Ascending aorta (tissue), 2 donors: Measurements from ENCODE around the gene ZNF764. TPM values are rescaled to one million over a fixed set of nuclear protein-coding genes. Genes with fewer than 3 reads are reported as not detected.

ENCODE experiments used
- DNase-seq, 2 donors: peaks; one replicate each; pipeline ENCODE4 v3.0.0-alpha.2; 2019; ENCODE audit warnings: low spot score in 2 of 2
- H3K27ac ChIP-seq, 2 donors: fragments of 200-600 bp; sonication (generic); one replicate each; pipeline ENCODE4 v1.5.1; 2016 to 2017; ENCODE audit warnings: mild to moderate bottlenecking in 1 of 2
- H3K27me3 ChIP-seq: fragments of 200-600 bp; sonication (generic); one replicate; pipeline ENCODE4 v1.5.1; 2017
- H3K36me3 ChIP-seq, 2 donors: fragments of 200-600 bp; sonication (generic); one replicate each; pipeline ENCODE4 v1.5.1; 2016
- H3K4me1 ChIP-seq, 2 donors: fragments of 200-600 bp; sonication (generic); one replicate each; pipeline ENCODE4 v1.5.1; 2016 to 2017; ENCODE audit warnings: mild to moderate bottlenecking in 1 of 2
- H3K4me3 ChIP-seq, 2 donors: fragments of 200-600 bp; sonication (generic); one replicate each; pipeline ENCODE4 v1.5.1; 2016 to 2017; ENCODE audit warnings: mild to moderate bottlenecking in 1 of 2
- H3K9me3 ChIP-seq, 2 donors: fragments of 200-600 bp; sonication (generic); one replicate each; pipeline ENCODE4 v1.5.1; 2016
- intact Hi-C: fragments of 100-400 bp; cut with DNase I; formaldehyde crosslinking; loops from one replicate; pipeline ENCODE4 v1.15.1; 2023
- total RNA-seq: library from RNA; depleted of rRNA; stranded (reverse); fragments of >200 nt; gene quantifications from one replicate; pipeline ENCODE4 v1.1.0, GENCODE V29; 2016
- TF ChIP-seq, protein P1 (sequence below), 3 experiments: fragments of 200-600 bp in 2 of 3; fragments of 450-650 bp in 1 of 3; sonication (generic) in 2 of 3; IDR thresholded peaks; one replicate each; pipeline ENCODE4 v1.5.1; 2016 to 2019; ENCODE audit warnings: antibody characterized with exemption in 3 of 3, mild to moderate bottlenecking in 1 of 3, moderate library complexity in 1 of 3

The ZNF764 gene
- total RNA-seq, 1 donor from 2014 or later = 10.9 TPM

GRCh38 chr16:30588651-30589050, 30.5 kb upstream of the ZNF764 start:
- no peak for DNase-seq
- H3K4me3 ChIP-seq = no peak overlapping the region
- H3K4me1 ChIP-seq = peaks cover 0 to 13% of the 10 kb centered on the region in 2 donors
- no peaks in the 10 kb centered on the region for H3K36me3 ChIP-seq
- H3K9me3 ChIP-seq = no peaks in the 10 kb centered on the region
- intact Hi-C loops = no loop called here
- H3K27me3 ChIP-seq = no peaks in the 10 kb centered on the region
- TF ChIP-seq, protein P1, sequence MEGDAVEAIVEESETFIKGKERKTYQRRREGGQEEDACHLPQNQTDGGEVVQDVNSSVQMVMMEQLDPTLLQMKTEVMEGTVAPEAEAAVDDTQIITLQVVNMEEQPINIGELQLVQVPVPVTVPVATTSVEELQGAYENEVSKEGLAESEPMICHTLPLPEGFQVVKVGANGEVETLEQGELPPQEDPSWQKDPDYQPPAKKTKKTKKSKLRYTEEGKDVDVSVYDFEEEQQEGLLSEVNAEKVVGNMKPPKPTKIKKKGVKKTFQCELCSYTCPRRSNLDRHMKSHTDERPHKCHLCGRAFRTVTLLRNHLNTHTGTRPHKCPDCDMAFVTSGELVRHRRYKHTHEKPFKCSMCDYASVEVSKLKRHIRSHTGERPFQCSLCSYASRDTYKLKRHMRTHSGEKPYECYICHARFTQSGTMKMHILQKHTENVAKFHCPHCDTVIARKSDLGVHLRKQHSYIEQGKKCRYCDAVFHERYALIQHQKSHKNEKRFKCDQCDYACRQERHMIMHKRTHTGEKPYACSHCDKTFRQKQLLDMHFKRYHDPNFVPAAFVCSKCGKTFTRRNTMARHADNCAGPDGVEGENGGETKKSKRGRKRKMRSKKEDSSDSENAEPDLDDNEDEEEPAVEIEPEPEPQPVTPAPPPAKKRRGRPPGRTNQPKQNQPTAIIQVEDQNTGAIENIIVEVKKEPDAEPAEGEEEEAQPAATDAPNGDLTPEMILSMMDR (IDR thresholded peaks at IDR 0.05) = no peak
- no peak overlapping the region for H3K27ac ChIP-seq

DNA sequence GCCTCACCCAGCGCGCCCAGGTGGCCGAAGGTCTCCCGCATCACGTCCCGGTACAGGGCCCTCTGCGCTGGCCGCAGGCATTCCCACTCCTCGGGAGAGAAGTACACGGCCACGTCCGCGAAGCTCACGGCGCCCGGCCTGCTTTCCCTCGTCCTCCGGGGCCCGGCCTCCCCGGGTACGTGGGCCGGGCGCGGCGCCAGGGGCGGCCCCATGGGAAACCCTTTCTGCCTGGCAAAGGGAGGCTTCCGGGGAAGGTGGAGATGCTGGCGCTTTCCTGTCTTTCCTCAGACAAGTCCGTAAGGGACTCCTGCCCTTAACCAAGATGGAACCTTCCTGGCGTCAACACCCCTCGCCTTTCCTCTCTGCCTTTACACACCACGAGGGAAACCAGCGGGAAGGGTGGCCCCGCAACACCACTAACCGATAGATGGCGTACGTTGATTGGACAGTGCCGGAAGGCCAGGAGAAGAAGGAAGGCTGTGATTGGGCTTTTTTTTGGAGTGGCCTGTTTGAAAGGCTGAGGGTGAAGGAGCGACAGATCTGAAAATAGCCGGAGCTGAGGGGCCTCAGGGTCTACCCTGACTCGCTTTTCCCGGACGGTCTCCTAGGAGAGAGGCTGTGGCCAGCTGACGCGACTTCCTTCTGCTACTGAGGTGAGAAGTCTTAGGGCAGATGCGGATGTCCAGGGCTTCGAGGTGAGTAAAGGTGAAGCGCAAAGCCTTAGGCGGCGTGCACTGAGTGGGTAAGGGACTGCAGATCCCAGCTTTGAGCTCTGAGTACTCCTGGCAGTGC, 27.4 kb upstream of the ZNF764 start, which contains the start of gene ZNF785:
ZNF785 (minus strand) TSS at position 298 of the 792 bp plus-strand sequence; CDS start at position 212, 86 bp downstream.
- peaks cover 0 to 16% of the 10 kb centered on the region in 2 donors for H3K4me1 ChIP-seq
- H3K27me3 ChIP-seq = no peaks in the 10 kb centered on the region
- intact Hi-C loops = loop anchor here (1.0 to 2.0 kb wide), 8 partner anchors 13 to 73 kb away; partner anchors contain the start of genes FBRS, PRR14, ZNF689 and ZNF764
- peak within 1 kb of the TSS; percentile 82 to 90 for H3K4me3 ChIP-seq
- DNase-seq = peak; percentile 97 to 99
- TF ChIP-seq, protein P1 (IDR thresholded peaks at IDR 0.05) = peak in 2 of 3 experiments; percentile 17 to 23
- H3K27ac ChIP-seq = peak within 1 kb of the TSS; percentile 92 to 93
- peaks cover 10 to 29% of the 10 kb centered on the region in 2 donors for H3K36me3 ChIP-seq
- no peaks in the 10 kb centered on the region for H3K9me3 ChIP-seq

GRCh38 chr16:30585022-30585399, 26.8 kb upstream of the ZNF764 start:
- Histone ChIP-seq H3K4me1 (peaks cover 0 to 16% of the 10 kb centered on the region in 2 donors), H3K9me3 (no peaks in the 10 kb centered on the region), H3K36me3 (peaks cover 10 to 29% of the 10 kb centered on the region in 2 donors), H3K4me3 (peak overlapping the region; percentile 82 to 90), H3K27ac (peak overlapping the region; percentile 92 to 93), H3K27me3 (no peaks in the 10 kb centered on the region)
- intact Hi-C loops = loop anchor here (1.0 to 2.0 kb wide), 8 partner anchors 13 to 74 kb away; partner anchors contain the start of genes FBRS, PRR14, ZNF689 and ZNF764
- TF ChIP-seq, protein P1 (IDR thresholded peaks at IDR 0.05) = no peak
- no peak for DNase-seq

DNA sequence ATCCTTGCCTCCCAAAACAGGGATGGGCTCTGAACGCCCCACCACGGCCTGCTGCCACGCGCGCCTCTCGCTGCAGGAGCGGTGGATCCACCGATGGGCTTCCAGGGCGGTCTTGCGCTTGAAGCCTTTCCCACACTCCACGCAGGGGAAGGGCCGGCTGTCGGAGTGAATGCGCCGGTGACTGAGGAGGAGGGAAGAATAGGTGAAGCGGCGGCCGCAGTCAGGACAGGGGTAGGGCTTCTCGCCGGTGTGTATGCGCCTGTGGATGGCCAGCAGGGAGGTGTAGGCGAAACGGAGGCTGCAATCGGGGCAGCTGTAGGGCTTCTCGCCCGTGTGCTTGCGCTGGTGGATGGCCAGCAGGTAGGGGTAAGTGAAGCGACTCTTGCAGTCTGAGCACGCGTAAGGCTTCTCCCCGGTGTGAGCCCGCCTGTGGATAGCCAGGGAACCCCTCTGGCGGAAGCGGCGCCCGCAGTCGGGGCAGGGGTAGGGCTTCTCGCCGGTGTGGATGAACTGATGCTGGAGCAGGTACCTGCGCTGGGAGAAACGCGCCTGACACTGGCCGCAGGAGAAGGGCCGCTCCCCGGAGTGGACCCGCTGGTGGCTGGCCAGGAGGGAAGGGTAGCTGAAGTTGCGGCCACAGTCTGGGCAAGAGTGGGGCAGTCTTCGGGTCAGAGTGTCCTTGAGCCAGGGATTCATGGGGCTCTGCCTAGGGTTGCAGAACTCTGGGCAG, 24.6 kb upstream of the ZNF764 start:
- H3K4me3 ChIP-seq = no peak overlapping the region
- intact Hi-C loops = no loop called here
- peaks cover 13 to 43% of the 10 kb centered on the region in 2 donors for H3K36me3 ChIP-seq
- TF ChIP-seq, protein P1 (IDR thresholded peaks at IDR 0.05) = no peak
- H3K27me3 ChIP-seq = no peaks in the 10 kb centered on the region
- H3K4me1 ChIP-seq = peaks cover 0 to 16% of the 10 kb centered on the region in 2 donors
- H3K9me3 ChIP-seq = no peaks in the 10 kb centered on the region
- no peak overlapping the region for H3K27ac ChIP-seq
- DNase-seq = no peak

GRCh38 chr16:30581457-30581856, 23.3 kb upstream of the ZNF764 start:
- H3K36me3 ChIP-seq = peaks cover 13 to 43% of the 10 kb centered on the region in 2 donors
- intact Hi-C loops = no loop called here
- TF ChIP-seq, protein P1 (IDR thresholded peaks at IDR 0.05) = no peak

More at GRCh38 chr16:30581457-30581856, 23.3 kb upstream of the ZNF764 start:
- H3K27me3 ChIP-seq = no peaks in the 10 kb centered on the region
- H3K4me1 ChIP-seq = peaks cover 0 to 16% of the 10 kb centered on the region in 2 donors
- no peak overlapping the region for H3K4me3 ChIP-seq
- no peak for DNase-seq
- H3K27ac ChIP-seq = no peak overlapping the region
- H3K9me3 ChIP-seq = no peaks in the 10 kb centered on the region
